Testis (tissue), 3 donors: ENCODE data around the gene CPNE4. TPM values are rescaled to one million over a fixed set of nuclear protein-coding genes. Genes with fewer than 3 reads are reported as not detected.

Experiments
- DNase-seq: peaks from one replicate; pipeline ENCODE4 v3.0.0-alpha.2; 2019
- H3K27ac ChIP-seq, 2 donors: fragments of 200-600 bp; sonication (generic); one replicate each; pipeline ENCODE4 v1.5.1; 2019
- H3K27me3 ChIP-seq: fragments of 200-600 bp; sonication (generic); one replicate; pipeline ENCODE4 v1.5.1; 2019
- H3K36me3 ChIP-seq: fragments of 200-600 bp; sonication (generic); one replicate; pipeline ENCODE4 v1.5.1; 2017; ENCODE audit warnings: low read depth; ENCODE audit errors: missing control alignments
- H3K4me1 ChIP-seq: fragments of 200-600 bp; sonication (generic); one replicate; pipeline ENCODE4 v1.5.1; 2019
- H3K4me3 ChIP-seq, 2 donors: fragments of 200-600 bp; sonication (generic); one replicate each; pipeline ENCODE4 v1.5.1; 2017 to 2019
- H3K9me3 ChIP-seq: fragments of 200-600 bp; sonication (generic); one replicate; pipeline ENCODE4 v1.5.1; 2017
- CTCF ChIP-seq, 3 experiments: fragments of 450-650 bp in 2 of 3; fragments of 200-600 bp in 1 of 3; sonication (generic) in 1 of 3; IDR thresholded peaks; one replicate each; pipeline ENCODE4 v1.5.1; 2016 to 2019; ENCODE audit warnings: antibody characterized with exemption in 3 of 3, mild to moderate bottlenecking in 2 of 3, moderate library complexity in 1 of 3
- POLR2A ChIP-seq: fragments of 450-650 bp; IDR thresholded peaks from one replicate; pipeline ENCODE4 v1.6.1; 2017; ENCODE audit warnings: antibody characterized with exemption, mild to moderate bottlenecking, moderate library complexity
- WGBS, 2 donors: methylation state at CpG; one replicate each; pipeline ENCODE4 v1.1.5; 2018; 5-methylcytosine and 5-hydroxymethylcytosine counted together
- intact Hi-C: fragments of 100-400 bp; cut with DNase I; formaldehyde crosslinking; loops from one replicate; pipeline ENCODE4 v1.15.1; 2023; ENCODE audit warnings: low total_unique reads
- polyA plus RNA-seq: library from polyadenylated mRNA; stranded (reverse); fragments of 350-450 nt; fragmentation: Illumina TruSeq; extraction: RNeasy Lipid Tissue Mini Kit (QIAGEN cat#74804); gene quantifications from one replicate; pipeline ENCODE4 v1.2.3, GENCODE V29; 2014; ENCODE audit warnings: low read depth, low replicate concordance; ENCODE audit not compliant: insufficient read depth
- total RNA-seq, 2 donors: library from RNA; depleted of rRNA; stranded (reverse); fragments of >200 nt; gene quantifications; one replicate each; pipeline ENCODE4 v1.2.3, GENCODE V29; 2016

The CPNE4 gene
- total and polyA plus RNA-seq, 3 donors from 2014 or later = 2.4 to 8.4 (median 4.5) TPM

- intact Hi-C loops = no loop called here
- 46 to 50% methylated on average over 2 of the region's 2 CpGs for WGBS, 2 donors
Observed at GRCh38 chr3:132004571-132004970, 30.2 kb downstream of the CPNE4 start.

GRCh38 chr3:132003685-132004084 is 31.1 kb downstream of the CPNE4 start:
- 90 to 94% methylated on average over 1 of the region's 1 CpG for WGBS, 2 donors
- no peak for DNase-seq
- Histone ChIP-seq H3K36me3 (no peaks in the 10 kb centered on the region), H3K9me3 (no peaks in the 10 kb centered on the region), H3K4me3 (no peak overlapping the region), H3K4me1 (no peaks in the 10 kb centered on the region), H3K27ac (no peak overlapping the region), H3K27me3 (no peaks in the 10 kb centered on the region)
- TF ChIP-seq POLR2A = no peak
- no peak for TF ChIP-seq CTCF (IDR thresholded peaks at IDR 0.05)
- intact Hi-C loops = no loop called here

More at GRCh38 chr3:132004571-132004970, 30.2 kb downstream of the CPNE4 start:
- TF ChIP-seq POLR2A (no peak), CTCF (IDR thresholded peaks at IDR 0.05) (no peak)
- Histone ChIP-seq H3K9me3 (no peaks in the 10 kb centered on the region), H3K4me3 (no peak overlapping the region), H3K27me3 (no peaks in the 10 kb centered on the region), H3K4me1 (no peaks in the 10 kb centered on the region), H3K36me3 (no peaks in the 10 kb centered on the region), H3K27ac (no peak overlapping the region)
- no peak for DNase-seq

- no peak for DNase-seq
- H3K9me3 ChIP-seq = no peaks in the 10 kb centered on the region
- intact Hi-C loops = no loop called here
- TF ChIP-seq CTCF (IDR thresholded peaks at IDR 0.05) (no peak), POLR2A (no peak)
- no peak overlapping the region for H3K4me3 ChIP-seq
- H3K27me3 ChIP-seq = no peaks in the 10 kb centered on the region
- WGBS, 2 donors = 76 to 77% methylated on average over 2 of the region's 2 CpGs
- H3K4me1 ChIP-seq = no peaks in the 10 kb centered on the region
- no peaks in the 10 kb centered on the region for H3K36me3 ChIP-seq
- no peak overlapping the region for H3K27ac ChIP-seq
Observed at GRCh38 chr3:132001999-132002398, 32.8 kb downstream of the CPNE4 start.

GRCh38 chr3:132001036-132001435 is 33.8 kb downstream of the CPNE4 start:
- intact Hi-C loops = no loop called here
- no peak for TF ChIP-seq CTCF (IDR thresholded peaks at IDR 0.05)
- no peak for TF ChIP-seq POLR2A
- no peak for DNase-seq
- H3K27me3 ChIP-seq = no peaks in the 10 kb centered on the region
- H3K27ac ChIP-seq = no peak overlapping the region
- H3K4me1 ChIP-seq = no peaks in the 10 kb centered on the region
- H3K4me3 ChIP-seq = no peak overlapping the region
- WGBS, 2 donors = 30 to 48% methylated on average over 1 of the region's 1 CpG
- no peaks in the 10 kb centered on the region for H3K9me3 ChIP-seq
- no peaks in the 10 kb centered on the region for H3K36me3 ChIP-seq

- intact Hi-C loops = no loop called here
- Histone ChIP-seq H3K27ac (no peak overlapping the region), H3K9me3 (no peaks in the 10 kb centered on the region), H3K27me3 (no peaks in the 10 kb centered on the region), H3K4me3 (no peak overlapping the region), H3K4me1 (no peaks in the 10 kb centered on the region), H3K36me3 (no peaks in the 10 kb centered on the region)
- 56 to 60% methylated on average over 1 of the region's 1 CpG for WGBS, 2 donors
- TF ChIP-seq POLR2A = no peak
- TF ChIP-seq CTCF (IDR thresholded peaks at IDR 0.05) = no peak
- DNase-seq = no peak
Observed at GRCh38 chr3:131998027-131998426, 36.8 kb downstream of the CPNE4 start.
